WTC11 (cell line): ENCODE results near the gene XKR3. TPM values are rescaled to one million over a fixed set of nuclear protein-coding genes. Genes with fewer than 3 reads are reported as not detected.

Source experiments
- ATAC-seq: fragments of 200-7000 bp; cut with Tn5 transposase; 2 replicates; pipeline ENCODE4 v1.10.0; 2021; ENCODE audit warnings: mild to moderate bottlenecking, moderate library complexity
- CTCF ChIA-PET: fragments of 300-600 bp; sonication (Branson Sonifier 250); formaldehyde crosslinking; loops from one replicate; lab custom pipeline; 2021; ENCODE audit warnings: antibody characterized with exemption; lab: Charles Lee
- POLR2A ChIA-PET: fragments of 350-600 bp; sonication (Branson Sonifier 250); formaldehyde crosslinking; loops from one replicate; lab custom pipeline; 2021; ENCODE audit warnings: antibody characterized with exemption; lab: Charles Lee
- DNase-seq: peaks from one replicate; pipeline ENCODE4 v3.0.0; 2021; ENCODE audit warnings: low spot score
- H3K27ac Mint-ChIP-seq: 2 replicates; pipeline ENCODE4 v1.8.0; 2021; ENCODE audit warnings: mixed read lengths
- H3K27me3 Mint-ChIP-seq: 2 replicates; pipeline ENCODE4 v1.8.0; 2021; ENCODE audit warnings: low read depth, mild to moderate bottlenecking, moderate library complexity, mixed read lengths
- H3K36me3 Mint-ChIP-seq: 2 replicates; pipeline ENCODE4 v1.8.0; 2021; ENCODE audit warnings: mixed read lengths
- H3K4me1 Mint-ChIP-seq: 2 replicates; pipeline ENCODE4 v1.8.0; 2022; ENCODE audit warnings: mixed read lengths
- H3K4me3 Mint-ChIP-seq: 2 replicates; pipeline ENCODE4 v1.8.0; 2021; ENCODE audit warnings: mild to moderate bottlenecking, moderate library complexity, mixed read lengths
- H3K9me3 Mint-ChIP-seq: 2 replicates; pipeline ENCODE4 v1.8.0; 2021; ENCODE audit warnings: mixed read lengths
- AFF4 ChIP-seq: sonication (generic); formaldehyde crosslinking; IDR thresholded peaks from 2 replicates; pipeline ENCODE4 v1.8.1; 2023; ENCODE audit warnings: mild to moderate bottlenecking, missing genetic modification reagents, borderline replicate concordance
- CTCF ChIP-seq: fragments of 200-600 bp; IDR thresholded peaks from 2 replicates; pipeline ENCODE4 v1.8.0; 2022; ENCODE audit warnings: antibody characterized with exemption
- E2F5 ChIP-seq: sonication (generic); formaldehyde crosslinking; IDR thresholded peaks from 2 replicates; pipeline ENCODE4 v1.8.1; 2022; ENCODE audit warnings: mild to moderate bottlenecking, moderate library complexity, missing genetic modification reagents
- ELF4 ChIP-seq: sonication (generic); formaldehyde crosslinking; IDR thresholded peaks from 2 replicates; pipeline ENCODE4 v1.8.1; 2022; ENCODE audit warnings: low read depth, mild to moderate bottlenecking, moderate library complexity, missing genetic modification reagents
- FOXP1 ChIP-seq: sonication (generic); formaldehyde crosslinking; IDR thresholded peaks from 2 replicates; pipeline ENCODE4 v1.8.0; 2022; ENCODE audit warnings: missing genetic modification reagents, mild to moderate bottlenecking, moderate library complexity, borderline replicate concordance
- MYBL2 ChIP-seq: sonication (generic); formaldehyde crosslinking; IDR thresholded peaks from 2 replicates; pipeline ENCODE4 v1.8.1; 2023; ENCODE audit warnings: mild to moderate bottlenecking, moderate library complexity, missing genetic modification reagents
- NFATC4 ChIP-seq: fragments of 250-450 bp; sonication (Bioruptor Pico); IDR thresholded peaks from 2 replicates; pipeline ENCODE4 v1.9.0; 2021; ENCODE audit warnings: mild to moderate bottlenecking
- RORB ChIP-seq: fragments of 250-450 bp; sonication (Bioruptor Pico); IDR thresholded peaks from 2 replicates; pipeline ENCODE4 v1.9.0; 2021; ENCODE audit warnings: mild to moderate bottlenecking
- ZNF425 ChIP-seq: fragments of 250-450 bp; sonication (Bioruptor Pico); conservative IDR thresholded peaks from 2 replicates; pipeline ENCODE4 v1.9.0; 2021; ENCODE audit warnings: mild to moderate bottlenecking
- ZNF671 ChIP-seq: fragments of 250-450 bp; sonication (Bioruptor Pico); IDR thresholded peaks from 2 replicates; pipeline ENCODE4 v1.8.0; 2021; ENCODE audit warnings: mild to moderate bottlenecking
- total RNA-seq: library from RNA; stranded (reverse); gene quantifications from 3 replicates; pipeline ENCODE4 v1.2.3, GENCODE V29; 2021
- TF ChIP-seq, protein P1 (sequence below): sonication (generic); formaldehyde crosslinking; IDR thresholded peaks from 2 replicates; pipeline ENCODE4 v1.8.0; 2023; ENCODE audit warnings: missing genetic modification reagents
- TF ChIP-seq, protein P2 (sequence below): sonication (generic); formaldehyde crosslinking; IDR thresholded peaks from 2 replicates; pipeline ENCODE4 v1.8.0; 2023; ENCODE audit warnings: missing genetic modification reagents, mild to moderate bottlenecking, borderline replicate concordance
- TF ChIP-seq, protein P3 (sequence below): sonication (generic); formaldehyde crosslinking; IDR thresholded peaks from 2 replicates; pipeline ENCODE4 v1.8.0; 2022; ENCODE audit warnings: missing genetic modification reagents

The XKR3 gene
- total RNA-seq, 1 experiment from 2014 or later = not detected

DNA sequence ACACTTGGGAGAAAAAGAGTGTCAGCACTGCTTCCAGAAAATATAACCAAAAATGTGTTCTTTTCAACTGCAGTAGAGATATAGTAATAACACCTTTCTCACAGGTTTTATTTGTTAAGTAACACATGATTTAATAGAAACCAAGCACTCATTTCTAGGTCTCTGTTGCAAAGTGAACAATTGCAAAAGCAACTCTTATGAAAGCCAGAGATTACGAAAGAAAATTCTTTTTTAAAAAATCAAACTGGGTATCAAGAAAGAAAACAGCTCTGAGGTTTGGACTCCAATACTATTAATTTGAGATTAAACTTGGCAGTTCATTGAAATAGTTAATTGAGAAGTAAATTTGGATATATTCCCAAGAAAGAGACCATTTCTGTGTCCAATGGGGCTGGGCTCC lies 9.8 kb upstream of the XKR3 start (continued):
- TF ChIP-seq CTCF (no peak), AFF4 (CRISPR knock-in tag) (no peak)
- TF ChIP-seq, protein P1, sequence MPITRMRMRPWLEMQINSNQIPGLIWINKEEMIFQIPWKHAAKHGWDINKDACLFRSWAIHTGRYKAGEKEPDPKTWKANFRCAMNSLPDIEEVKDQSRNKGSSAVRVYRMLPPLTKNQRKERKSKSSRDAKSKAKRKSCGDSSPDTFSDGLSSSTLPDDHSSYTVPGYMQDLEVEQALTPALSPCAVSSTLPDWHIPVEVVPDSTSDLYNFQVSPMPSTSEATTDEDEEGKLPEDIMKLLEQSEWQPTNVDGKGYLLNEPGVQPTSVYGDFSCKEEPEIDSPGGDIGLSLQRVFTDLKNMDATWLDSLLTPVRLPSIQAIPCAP (CRISPR knock-in tag) = no peak
- TF ChIP-seq, all 79 proteins: peak for 0

DNA sequence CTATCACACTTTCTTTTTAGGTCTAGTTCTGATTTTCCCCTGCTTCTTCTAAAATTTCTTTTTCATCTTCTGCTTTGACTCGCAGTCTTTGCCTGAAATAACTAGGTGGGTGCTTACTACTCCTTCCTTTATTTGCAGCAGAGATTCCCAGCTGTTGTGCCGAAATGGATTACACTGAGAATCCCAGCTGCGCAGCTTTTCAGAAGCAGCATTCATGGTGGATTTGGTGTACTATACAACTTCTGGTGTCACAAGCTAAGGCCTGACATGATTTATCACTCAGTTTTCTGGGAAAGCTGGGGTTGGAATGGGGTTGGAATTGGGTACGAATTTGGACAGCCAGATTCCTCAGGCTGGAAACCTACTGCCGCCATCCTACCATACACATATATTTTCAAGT lies 6.0 kb upstream of the XKR3 start:
- Mint-ChIP-seq H3K4me1 (no peaks in the 10 kb centered on the region), H3K4me3 (no peak overlapping the region), H3K27ac (no peak overlapping the region), H3K27me3 (peaks cover 3% of the 10 kb centered on the region; the same call in 1 of the 2 replicates), H3K9me3 (peaks cover 78% of the 10 kb centered on the region), H3K36me3 (peaks cover 27% of the 10 kb centered on the region)
- ChIA-PET CTCF (no interaction called here), POLR2A (no interaction called here)
- ATAC-seq (no peak), DNase-seq (no peak)
- TF ChIP-seq RORB (CRISPR knock-in tag) (no peak), E2F5 (CRISPR knock-in tag) (no peak), MYBL2 (CRISPR knock-in tag) (no peak), ZNF671 (CRISPR knock-in tag) (no peak), ZNF425 (CRISPR knock-in tag) (no peak), ELF4 (CRISPR knock-in tag) (no peak), NFATC4 (no peak), FOXP1 (CRISPR knock-in tag) (no peak)
- TF ChIP-seq, protein P2, sequence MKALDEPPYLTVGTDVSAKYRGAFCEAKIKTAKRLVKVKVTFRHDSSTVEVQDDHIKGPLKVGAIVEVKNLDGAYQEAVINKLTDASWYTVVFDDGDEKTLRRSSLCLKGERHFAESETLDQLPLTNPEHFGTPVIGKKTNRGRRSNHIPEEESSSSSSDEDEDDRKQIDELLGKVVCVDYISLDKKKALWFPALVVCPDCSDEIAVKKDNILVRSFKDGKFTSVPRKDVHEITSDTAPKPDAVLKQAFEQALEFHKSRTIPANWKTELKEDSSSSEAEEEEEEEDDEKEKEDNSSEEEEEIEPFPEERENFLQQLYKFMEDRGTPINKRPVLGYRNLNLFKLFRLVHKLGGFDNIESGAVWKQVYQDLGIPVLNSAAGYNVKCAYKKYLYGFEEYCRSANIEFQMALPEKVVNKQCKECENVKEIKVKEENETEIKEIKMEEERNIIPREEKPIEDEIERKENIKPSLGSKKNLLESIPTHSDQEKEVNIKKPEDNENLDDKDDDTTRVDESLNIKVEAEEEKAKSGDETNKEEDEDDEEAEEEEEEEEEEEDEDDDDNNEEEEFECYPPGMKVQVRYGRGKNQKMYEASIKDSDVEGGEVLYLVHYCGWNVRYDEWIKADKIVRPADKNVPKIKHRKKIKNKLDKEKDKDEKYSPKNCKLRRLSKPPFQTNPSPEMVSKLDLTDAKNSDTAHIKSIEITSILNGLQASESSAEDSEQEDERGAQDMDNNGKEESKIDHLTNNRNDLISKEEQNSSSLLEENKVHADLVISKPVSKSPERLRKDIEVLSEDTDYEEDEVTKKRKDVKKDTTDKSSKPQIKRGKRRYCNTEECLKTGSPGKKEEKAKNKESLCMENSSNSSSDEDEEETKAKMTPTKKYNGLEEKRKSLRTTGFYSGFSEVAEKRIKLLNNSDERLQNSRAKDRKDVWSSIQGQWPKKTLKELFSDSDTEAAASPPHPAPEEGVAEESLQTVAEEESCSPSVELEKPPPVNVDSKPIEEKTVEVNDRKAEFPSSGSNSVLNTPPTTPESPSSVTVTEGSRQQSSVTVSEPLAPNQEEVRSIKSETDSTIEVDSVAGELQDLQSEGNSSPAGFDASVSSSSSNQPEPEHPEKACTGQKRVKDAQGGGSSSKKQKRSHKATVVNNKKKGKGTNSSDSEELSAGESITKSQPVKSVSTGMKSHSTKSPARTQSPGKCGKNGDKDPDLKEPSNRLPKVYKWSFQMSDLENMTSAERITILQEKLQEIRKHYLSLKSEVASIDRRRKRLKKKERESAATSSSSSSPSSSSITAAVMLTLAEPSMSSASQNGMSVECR (CRISPR knock-in tag) = no peak
- TF ChIP-seq, protein P3, sequence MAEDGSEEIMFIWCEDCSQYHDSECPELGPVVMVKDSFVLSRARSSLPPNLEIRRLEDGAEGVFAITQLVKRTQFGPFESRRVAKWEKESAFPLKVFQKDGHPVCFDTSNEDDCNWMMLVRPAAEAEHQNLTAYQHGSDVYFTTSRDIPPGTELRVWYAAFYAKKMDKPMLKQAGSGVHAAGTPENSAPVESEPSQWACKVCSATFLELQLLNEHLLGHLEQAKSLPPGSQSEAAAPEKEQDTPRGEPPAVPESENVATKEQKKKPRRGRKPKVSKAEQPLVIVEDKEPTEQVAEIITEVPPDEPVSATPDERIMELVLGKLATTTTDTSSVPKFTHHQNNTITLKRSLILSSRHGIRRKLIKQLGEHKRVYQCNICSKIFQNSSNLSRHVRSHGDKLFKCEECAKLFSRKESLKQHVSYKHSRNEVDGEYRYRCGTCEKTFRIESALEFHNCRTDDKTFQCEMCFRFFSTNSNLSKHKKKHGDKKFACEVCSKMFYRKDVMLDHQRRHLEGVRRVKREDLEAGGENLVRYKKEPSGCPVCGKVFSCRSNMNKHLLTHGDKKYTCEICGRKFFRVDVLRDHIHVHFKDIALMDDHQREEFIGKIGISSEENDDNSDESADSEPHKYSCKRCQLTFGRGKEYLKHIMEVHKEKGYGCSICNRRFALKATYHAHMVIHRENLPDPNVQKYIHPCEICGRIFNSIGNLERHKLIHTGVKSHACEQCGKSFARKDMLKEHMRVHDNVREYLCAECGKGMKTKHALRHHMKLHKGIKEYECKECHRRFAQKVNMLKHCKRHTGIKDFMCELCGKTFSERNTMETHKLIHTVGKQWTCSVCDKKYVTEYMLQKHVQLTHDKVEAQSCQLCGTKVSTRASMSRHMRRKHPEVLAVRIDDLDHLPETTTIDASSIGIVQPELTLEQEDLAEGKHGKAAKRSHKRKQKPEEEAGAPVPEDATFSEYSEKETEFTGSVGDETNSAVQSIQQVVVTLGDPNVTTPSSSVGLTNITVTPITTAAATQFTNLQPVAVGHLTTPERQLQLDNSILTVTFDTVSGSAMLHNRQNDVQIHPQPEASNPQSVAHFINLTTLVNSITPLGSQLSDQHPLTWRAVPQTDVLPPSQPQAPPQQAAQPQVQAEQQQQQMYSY = no peak
